ENCODE results near the gene RFNG. TPM values are rescaled to one million over a fixed set of nuclear protein-coding genes. Genes with fewer than 3 reads are reported as not detected.

RFNG gene
- total RNA-seq, 1 donor from 2014 or later: 26.3 TPM

GRCh38 chr17:82085931-82086764, 34.5 kb upstream of the RFNG start:
- no peak for DNase-seq (ENCODE audit: low read depth)
- no peaks in the 10 kb centered on the region for H3K27me3 ChIP-seq (ENCODE audit: control insufficient read depth, insufficient read depth, low read length)
- no peak overlapping the region for H3K4me3 ChIP-seq (ENCODE audit: low read depth, low read length)
- no peak for FAIRE-seq
- no peak for TF ChIP-seq CTCF (IDR thresholded peaks at IDR 0.05; ENCODE audit: insufficient read depth, low read length, severe bottlenecking)
- peaks cover 85% of the 10 kb centered on the region for H3K36me3 ChIP-seq (ENCODE audit: control insufficient read depth, insufficient read depth, low read length)

- no peak overlapping the region for H3K4me3 ChIP-seq (ENCODE audit: low read depth, low read length)
- H3K27me3 ChIP-seq (ENCODE audit: control insufficient read depth, insufficient read depth, low read length): no peaks in the 10 kb centered on the region
- DNase-seq (ENCODE audit: low read depth) (no peak), FAIRE-seq (no peak)
- TF ChIP-seq CTCF (IDR thresholded peaks at IDR 0.05; ENCODE audit: insufficient read depth, low read length, severe bottlenecking): no peak
- peaks cover 85% of the 10 kb centered on the region for H3K36me3 ChIP-seq (ENCODE audit: control insufficient read depth, insufficient read depth, low read length)
Measured at GRCh38 chr17:82085031-82085861, 33.6 kb upstream of the RFNG start.

GRCh38 chr17:82084373-82085030, 32.9 kb upstream of the RFNG start:
- Histone ChIP-seq H3K4me3 (ENCODE audit: low read depth, low read length) (no peak overlapping the region), H3K27me3 (ENCODE audit: control insufficient read depth, insufficient read depth, low read length) (no peaks in the 10 kb centered on the region), H3K36me3 (ENCODE audit: control insufficient read depth, insufficient read depth, low read length) (peaks cover 84% of the 10 kb centered on the region)
- no peak for TF ChIP-seq CTCF (IDR thresholded peaks at IDR 0.05; ENCODE audit: insufficient read depth, low read length, severe bottlenecking)
- FAIRE-seq (no peak), DNase-seq (ENCODE audit: low read depth) (no peak)

- peaks cover 80% of the 10 kb centered on the region for H3K36me3 ChIP-seq (ENCODE audit: control insufficient read depth, insufficient read depth, low read length)
- no peak for FAIRE-seq
Measured at GRCh38 chr17:82083533-82084359, 32.1 kb upstream of the RFNG start.

More at GRCh38 chr17:82083533-82084359, 32.1 kb upstream of the RFNG start:
- Histone ChIP-seq H3K4me3 (ENCODE audit: low read depth, low read length) (no peak overlapping the region), H3K27me3 (ENCODE audit: control insufficient read depth, insufficient read depth, low read length) (no peaks in the 10 kb centered on the region)
- no peak for DNase-seq (ENCODE audit: low read depth)
- TF ChIP-seq CTCF (IDR thresholded peaks at IDR 0.05; ENCODE audit: insufficient read depth, low read length, severe bottlenecking): no peak
